Measurements from ENCODE around the gene DYSF.

- TF ChIP-seq CTCF (IDR thresholded peaks at IDR 0.05; ENCODE audit: low read depth, low read length) (no peak), EZH2phosphoT487 (IDR thresholded peaks at IDR 0.05; ENCODE audit: low read depth) (no peak)
These were observed 106.7 kb downstream of the DYSF start for GRCh38 chr2:71559828-71560637.
